CD14-positive monocyte (primary cell): ENCODE measurements around the gene GPC5. TPM values are rescaled to one million over a fixed set of nuclear protein-coding genes. Genes with fewer than 3 reads are reported as not detected.
"Not testable (repeated sequence)": the region's sequence is repeated elsewhere in the genome, so short reads cannot be mapped to it uniquely, and the experiment has no call there.

ENCODE experiments used
- DNase-seq, 3 donors: peaks; one replicate each; pipeline ENCODE4 v3.0.0-alpha.2; 2011 to 2022
- H2AFZ ChIP-seq: 2 replicates; pipeline ENCODE4 v1.6.0; 2012; ENCODE audit warnings: mild to moderate bottlenecking, low read depth, low read length, inconsistent platforms; ENCODE audit not compliant: insufficient read depth, poor library complexity, severe bottlenecking
- H3K27ac ChIP-seq, 2 donors: 1 replicate in 1 of 2; 2 replicates in 1 of 2; pipeline ENCODE4 v1.5.1; 2012 to 2013; ENCODE audit warnings: low read length in 2 of 2, control low read depth in 1 of 2, inconsistent platforms in 1 of 2, low read depth in 1 of 2, mild to moderate bottlenecking in 1 of 2
- H3K27me3 ChIP-seq, 2 donors: one replicate each; pipeline versions ENCODE4 v1.6.0 to v1.6.1; 2011 to 2013; ENCODE audit warnings: low read length in 2 of 2; ENCODE audit not compliant: control insufficient read depth in 2 of 2, insufficient read depth in 2 of 2
- H3K36me3 ChIP-seq, 2 donors: replicated peaks in 1 of 2; 1 replicate in 1 of 2; 2 replicates in 1 of 2; pipeline versions ENCODE4 v1.5.1 to v1.6.1; 2012 to 2013; ENCODE audit warnings: low read length in 2 of 2, control low read depth in 1 of 2, inconsistent platforms in 1 of 2, mild to moderate bottlenecking in 1 of 2; ENCODE audit not compliant: insufficient read depth in 2 of 2, control insufficient read depth in 1 of 2
- H3K4me1 ChIP-seq, 2 donors: 1 replicate in 1 of 2; 2 replicates in 1 of 2; pipeline versions ENCODE4 v1.5.1 to v1.6.1; 2012 to 2013; ENCODE audit warnings: low read length in 2 of 2, control low read depth in 1 of 2, inconsistent platforms in 1 of 2, mild to moderate bottlenecking in 1 of 2, moderate library complexity in 1 of 2; ENCODE audit not compliant: insufficient read depth in 2 of 2, control insufficient read depth in 1 of 2
- H3K4me2 ChIP-seq: replicated peaks from 2 replicates; pipeline ENCODE3; 2012; ENCODE audit warnings: low read length, moderate library complexity, mild to moderate bottlenecking; ENCODE audit not compliant: poor library complexity, severe bottlenecking; ENCODE audit errors: extremely low read depth
- H3K4me3 ChIP-seq, 3 experiments: fragments of 200-600 bp in 1 of 3; sonication (generic) in 1 of 3; replicated peaks in 1 of 3; 1 replicate in 2 of 3; 2 replicates in 1 of 3; pipeline ENCODE4 v1.5.1; 2011 to 2013; ENCODE audit warnings: low read length in 3 of 3, mild to moderate bottlenecking in 3 of 3, control low read depth in 2 of 3, low read depth in 2 of 3, inconsistent platforms in 1 of 3, moderate library complexity in 1 of 3
- H3K79me2 ChIP-seq: 2 replicates; pipeline ENCODE4 v1.6.0; 2012; ENCODE audit warnings: mild to moderate bottlenecking, control low read depth, inconsistent platforms, low read length, moderate library complexity; ENCODE audit not compliant: insufficient read depth
- H3K9ac ChIP-seq: 2 replicates; pipeline ENCODE4 v1.6.0; 2017; ENCODE audit warnings: low read length, mild to moderate bottlenecking; ENCODE audit not compliant: insufficient read depth, poor library complexity, severe bottlenecking
- H3K9me3 ChIP-seq, 2 donors: replicated peaks in 1 of 2; 1 replicate in 1 of 2; 2 replicates in 1 of 2; pipeline versions ENCODE4 v1.5.1 to v1.6.1; 2012 to 2013; ENCODE audit warnings: low read length in 2 of 2, control low read depth in 1 of 2; ENCODE audit not compliant: control insufficient read depth in 1 of 2, insufficient read depth in 1 of 2
- H4K20me1 ChIP-seq: 2 replicates; pipeline ENCODE4 v1.6.0; 2012; ENCODE audit warnings: mild to moderate bottlenecking, low read length, control low read depth, moderate library complexity; ENCODE audit not compliant: insufficient read depth
- H3K27ac Mint-ChIP-seq, 7 donors: one replicate each; pipeline ENCODE4 v1.8.0; 2020; ENCODE audit warnings: mild to moderate bottlenecking in 7 of 7, mixed read lengths in 7 of 7, moderate library complexity in 6 of 7, inconsistent platforms in 2 of 7
- H3K27me3 Mint-ChIP-seq, 3 donors: one replicate each; pipeline ENCODE4 v1.8.0; 2021 to 2022; ENCODE audit warnings: low read depth in 3 of 3, mild to moderate bottlenecking in 3 of 3, mixed read lengths in 3 of 3, moderate library complexity in 3 of 3, inconsistent platforms in 1 of 3
- H3K36me3 Mint-ChIP-seq, 2 donors: one replicate each; pipeline ENCODE4 v1.8.0; 2020; ENCODE audit warnings: mixed read lengths in 2 of 2, inconsistent platforms in 1 of 2, mild to moderate bottlenecking in 1 of 2
- H3K4me1 Mint-ChIP-seq: one replicate; pipeline ENCODE4 v1.8.0; 2020; ENCODE audit warnings: mild to moderate bottlenecking, mixed read lengths
- H3K4me3 Mint-ChIP-seq, 2 donors: one replicate each; pipeline ENCODE4 v1.8.0; 2020; ENCODE audit warnings: mild to moderate bottlenecking in 2 of 2, mixed read lengths in 2 of 2, moderate library complexity in 1 of 2
- H3K9me3 Mint-ChIP-seq, 7 donors: one replicate each; pipeline ENCODE4 v1.8.0; 2020 to 2022; ENCODE audit warnings: mixed read lengths in 7 of 7, mild to moderate bottlenecking in 6 of 7, moderate library complexity in 6 of 7, inconsistent platforms in 2 of 7
- WGBS: methylation state at CpG from one replicate; pipeline ENCODE4 v1.1.5; 2013; ENCODE audit warnings: missing lambda C conversion rate; ENCODE audit not compliant: insufficient coverage; 5-methylcytosine and 5-hydroxymethylcytosine counted together
- intact Hi-C, 2 donors: fragments of 100-400 bp; cut with micrococcal nuclease; formaldehyde crosslinking; loops; one replicate each; pipeline versions ENCODE4 v1.15.0 to v1.15.1; 2023
- polyA plus RNA-seq, 3 donors: library from polyadenylated mRNA; depleted of rRNA in 1 of 3; unstranded in 2 of 3; stranded (reverse) in 1 of 3; fragments of 300-500 nt in 2 of 3; fragments of >200 nt in 1 of 3; fragmentation: Illumina TruSeq in 2 of 3; gene quantifications; 1 replicate in 2 of 3; 2 replicates in 1 of 3; pipeline ENCODE4 v1.2.3, GENCODE V29; 2012 to 2021
- TF ChIP-seq, protein P1 (sequence below): fragments of 200-600 bp; IDR thresholded peaks from one replicate; pipeline ENCODE4 v1.8.0; 2022; ENCODE audit warnings: antibody characterized with exemption, mild to moderate bottlenecking

The GPC5 gene
- polyA plus RNA-seq, 3 donors = not detected

GRCh38 chr13:91797567-91797966 lies 399.1 kb downstream of the GPC5 start:
- no peaks in the 10 kb centered on the region for H3K36me3 Mint-ChIP-seq
- Histone ChIP-seq H3K9me3 (peaks cover 4 to 7% of the 10 kb centered on the region in 2 donors), H3K4me2 (no peak overlapping the region), H3K4me1 (no peaks in the 10 kb centered on the region), H2AFZ (no peak overlapping the region), H3K4me3 (no peak overlapping the region), H3K9ac (no peak overlapping the region), H3K27me3 (no peaks in the 10 kb centered on the region), H4K20me1 (no peaks in the 10 kb centered on the region), H3K27ac (no peak overlapping the region), H3K36me3 (no peaks in the 10 kb centered on the region), H3K79me2 (no peaks in the 10 kb centered on the region)
- no peak for DNase-seq
- H3K27ac Mint-ChIP-seq = peak overlapping the region in 1 of 7 donors; percentile 29
- TF ChIP-seq, protein P1, sequence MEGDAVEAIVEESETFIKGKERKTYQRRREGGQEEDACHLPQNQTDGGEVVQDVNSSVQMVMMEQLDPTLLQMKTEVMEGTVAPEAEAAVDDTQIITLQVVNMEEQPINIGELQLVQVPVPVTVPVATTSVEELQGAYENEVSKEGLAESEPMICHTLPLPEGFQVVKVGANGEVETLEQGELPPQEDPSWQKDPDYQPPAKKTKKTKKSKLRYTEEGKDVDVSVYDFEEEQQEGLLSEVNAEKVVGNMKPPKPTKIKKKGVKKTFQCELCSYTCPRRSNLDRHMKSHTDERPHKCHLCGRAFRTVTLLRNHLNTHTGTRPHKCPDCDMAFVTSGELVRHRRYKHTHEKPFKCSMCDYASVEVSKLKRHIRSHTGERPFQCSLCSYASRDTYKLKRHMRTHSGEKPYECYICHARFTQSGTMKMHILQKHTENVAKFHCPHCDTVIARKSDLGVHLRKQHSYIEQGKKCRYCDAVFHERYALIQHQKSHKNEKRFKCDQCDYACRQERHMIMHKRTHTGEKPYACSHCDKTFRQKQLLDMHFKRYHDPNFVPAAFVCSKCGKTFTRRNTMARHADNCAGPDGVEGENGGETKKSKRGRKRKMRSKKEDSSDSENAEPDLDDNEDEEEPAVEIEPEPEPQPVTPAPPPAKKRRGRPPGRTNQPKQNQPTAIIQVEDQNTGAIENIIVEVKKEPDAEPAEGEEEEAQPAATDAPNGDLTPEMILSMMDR = no peak
- peaks cover 1 to 10% (median 3%) of the 10 kb centered on the region in 7 donors for H3K9me3 Mint-ChIP-seq
- intact Hi-C loops = no loop called here
- no peak overlapping the region for H3K4me3 Mint-ChIP-seq
- 93% methylated on average over 6 of the region's 11 CpGs for WGBS
- no peaks in the 10 kb centered on the region for H3K4me1 Mint-ChIP-seq
- peaks cover 0 to 1% (median 0%) of the 10 kb centered on the region in 3 donors for H3K27me3 Mint-ChIP-seq

- H3K36me3 ChIP-seq, H3K9me3 ChIP-seq, H3K4me3 Mint-ChIP-seq, H3K4me1 Mint-ChIP-seq, H3K27ac ChIP-seq, H3K4me1 ChIP-seq, H3K4me2 ChIP-seq, H3K27ac Mint-ChIP-seq, H2AFZ ChIP-seq, H3K9ac ChIP-seq, DNase-seq, H3K27me3 Mint-ChIP-seq, H3K79me2 ChIP-seq, H4K20me1 ChIP-seq, H3K36me3 Mint-ChIP-seq, H3K4me3 ChIP-seq, H3K27me3 ChIP-seq, intact Hi-C loops: not testable (repeated sequence)
- peaks cover 1 to 10% (median 3%) of the 10 kb centered on the region in 7 donors for H3K9me3 Mint-ChIP-seq
- WGBS = 100% methylated on average over 1 of the region's 3 CpGs
Observed at GRCh38 chr13:91798338-91798737, 399.9 kb downstream of the GPC5 start.

DNA sequence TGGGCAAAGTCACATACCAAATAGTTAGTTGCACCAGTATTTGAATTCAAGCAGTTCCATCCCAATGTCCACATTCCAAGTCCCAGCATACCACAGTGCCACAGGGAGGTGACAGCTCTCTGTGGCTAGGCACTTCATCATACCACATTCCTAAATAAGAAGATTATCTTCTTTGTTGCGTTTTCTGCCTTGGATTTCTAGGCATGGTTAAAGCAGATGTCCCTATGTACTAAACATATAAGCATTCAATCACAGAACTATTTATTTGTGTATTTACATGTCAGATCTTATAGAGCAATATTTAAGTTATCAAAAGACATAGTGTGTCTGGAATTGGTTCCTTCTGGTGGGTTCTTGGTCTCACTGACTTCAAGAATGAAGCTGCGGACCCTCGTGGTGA lies 403.4 kb downstream of the GPC5 start:
- intact Hi-C loops, H3K79me2 ChIP-seq, H3K4me3 ChIP-seq, DNase-seq, H3K27me3 ChIP-seq, H3K9me3 ChIP-seq, H3K4me3 Mint-ChIP-seq, H3K4me2 ChIP-seq, H4K20me1 ChIP-seq, H3K27ac Mint-ChIP-seq, H3K27ac ChIP-seq, H3K4me1 ChIP-seq, H2AFZ ChIP-seq, H3K27me3 Mint-ChIP-seq, H3K9ac ChIP-seq, H3K36me3 ChIP-seq, H3K9me3 Mint-ChIP-seq, H3K36me3 Mint-ChIP-seq, H3K4me1 Mint-ChIP-seq: not testable (repeated sequence)
- 100% methylated on average over 2 of the region's 3 CpGs for WGBS
